HL-60 (cell line): ENCODE measurements around the gene PLXNA2.

Experiments
- DNase-seq, 2 experiments: peaks; one replicate each; pipeline ENCODE4 v3.0.0-alpha.2; 2010 to 2020; ENCODE audit warnings: low read depth in 1 of 2, low spot score in 1 of 2
- H3K27ac ChIP-seq: fragments of 250-450 bp; sonication (Bioruptor Pico); replicated peaks from 2 replicates; pipeline ENCODE4 v1.5.1; 2020; ENCODE audit warnings: mild to moderate bottlenecking, moderate library complexity
- H3K27me3 ChIP-seq: fragments of 250-450 bp; sonication (Bioruptor Pico); 2 replicates; pipeline ENCODE4 v1.5.1; 2021; ENCODE audit warnings: mild to moderate bottlenecking, moderate library complexity; ENCODE audit not compliant: insufficient read depth, poor library complexity, severe bottlenecking
- H3K4me3 ChIP-seq: replicated peaks from 2 replicates; pipeline ENCODE4 v1.5.1; 2011; ENCODE audit warnings: mild to moderate bottlenecking, control low read depth, low read length; ENCODE audit not compliant: insufficient read depth
- CTCF ChIP-seq: IDR thresholded peaks from one replicate; pipeline ENCODE4 v1.5.1; 2011; ENCODE audit warnings: low read length, control low read depth, inconsistent platforms; ENCODE audit not compliant: insufficient read depth
- GABPA ChIP-seq: IDR thresholded peaks from 2 replicates; pipeline ENCODE4 v1.6.1; 2012; ENCODE audit warnings: low read depth
- POLR2AphosphoS5 ChIP-seq: IDR thresholded peaks from 2 replicates; pipeline ENCODE4 v1.6.1; 2012; ENCODE audit warnings: low read depth
- REST ChIP-seq: IDR thresholded peaks from 2 replicates; pipeline ENCODE4 v1.6.1; 2012; ENCODE audit warnings: low read depth; ENCODE audit not compliant: insufficient replicate concordance
- SPI1 ChIP-seq: IDR thresholded peaks from 2 replicates; pipeline ENCODE4 v1.6.1; 2012; ENCODE audit warnings: low read depth, mild to moderate bottlenecking, borderline replicate concordance

The PLXNA2 gene

GRCh38 chr1:208154679-208155642 is 89.2 kb downstream of the PLXNA2 start:
- no peak for TF ChIP-seq SPI1
- no peak for TF ChIP-seq REST
- TF ChIP-seq POLR2AphosphoS5 = no peak
- TF ChIP-seq GABPA = no peak
- TF ChIP-seq CTCF = no peak
- peaks cover 2% of the 10 kb centered on the region for H3K27me3 ChIP-seq
- H3K4me3 ChIP-seq = no peak overlapping the region
- no peak for DNase-seq
- no peak overlapping the region for H3K27ac ChIP-seq

DNA sequence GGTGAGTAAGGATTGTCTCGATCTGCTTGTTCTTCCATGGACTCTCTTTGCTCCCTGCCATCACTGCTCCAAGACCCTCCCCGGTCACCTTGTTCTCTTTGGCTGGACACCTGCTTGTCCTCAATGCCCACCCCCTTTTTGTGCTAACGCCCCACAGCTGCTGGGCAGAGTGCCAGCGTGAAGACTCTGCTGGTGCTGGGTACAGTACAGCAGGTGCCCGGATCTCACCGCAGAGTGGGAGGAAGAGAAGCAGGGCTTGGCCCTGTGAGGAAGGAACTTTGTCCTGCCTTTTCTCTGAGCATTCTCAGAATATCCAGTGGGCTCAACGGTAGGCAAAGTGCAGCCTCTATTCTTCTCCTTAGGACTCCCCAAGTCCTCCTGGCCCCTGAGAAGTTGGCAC is 90.1 kb downstream of the PLXNA2 start:
- H3K4me3 ChIP-seq = no peak overlapping the region
- TF ChIP-seq POLR2AphosphoS5 = no peak
- no peak for TF ChIP-seq GABPA
- no peak for TF ChIP-seq CTCF
- TF ChIP-seq REST = no peak
- TF ChIP-seq SPI1 = no peak
- no peak for DNase-seq
- no peaks in the 10 kb centered on the region for H3K27me3 ChIP-seq
- no peak overlapping the region for H3K27ac ChIP-seq

- H3K27ac ChIP-seq = no peak overlapping the region
- no peak for TF ChIP-seq SPI1
- TF ChIP-seq POLR2AphosphoS5 = no peak
- TF ChIP-seq REST = no peak
- TF ChIP-seq GABPA = no peak
- no peak for TF ChIP-seq CTCF
- no peak overlapping the region for H3K4me3 ChIP-seq
- DNase-seq = no peak
- no peaks in the 10 kb centered on the region for H3K27me3 ChIP-seq
These were observed 90.8 kb downstream of the PLXNA2 start for GRCh38 chr1:208153386-208153785.
